Colonic mucosa (tissue), 4 donors: Measurements from ENCODE around the gene TRABD2B. TPM values are rescaled to one million over a fixed set of nuclear protein-coding genes. Genes with fewer than 3 reads are reported as not detected.

Experiments used
- DNase-seq: peaks from one replicate; pipeline ENCODE4 v3.0.0-alpha.2; 2020
- H3K27ac ChIP-seq: fragments of 200-600 bp; one replicate; pipeline ENCODE4 v1.8.0; 2021
- H3K27me3 ChIP-seq: fragments of 200-600 bp; one replicate; pipeline ENCODE4 v1.8.0; 2021
- H3K36me3 ChIP-seq: fragments of 200-600 bp; one replicate; pipeline ENCODE4 v1.8.0; 2021
- H3K4me1 ChIP-seq: fragments of 200-600 bp; one replicate; pipeline ENCODE4 v1.8.0; 2021; ENCODE audit warnings: mild to moderate bottlenecking
- H3K4me3 ChIP-seq: fragments of 200-600 bp; one replicate; pipeline ENCODE4 v1.8.0; 2021
- H3K9ac ChIP-seq, 2 donors: one replicate each; pipeline ENCODE4 v1.7.0; 2013; ENCODE audit warnings: control low read depth in 2 of 2, low read depth in 2 of 2, low read length in 2 of 2
- H3K9me3 ChIP-seq: fragments of 200-600 bp; one replicate; pipeline ENCODE4 v1.8.0; 2021
- CTCF ChIP-seq: fragments of 200-600 bp; IDR thresholded peaks from one replicate; pipeline ENCODE4 v1.8.0; 2022; ENCODE audit warnings: antibody characterized with exemption, mild to moderate bottlenecking
- intact Hi-C: fragments of 100-400 bp; cut with DNase I; formaldehyde crosslinking; loops from one replicate; pipeline ENCODE4 v1.14.1; 2022
- total RNA-seq, 2 donors: library from RNA; stranded (reverse); fragmentation: NEBNext Ultra II Directional in 1 of 2; extraction: Animal tissue kit (Norgen Biotek cat#: 25700) in 1 of 2; gene quantifications; one replicate each; pipeline ENCODE4 v1.2.1, GENCODE V29; 2021
- donor health status: healthy.
- donor health status: DM: no; HTN: no; CAD: no.
- donor health status: DM: no; HTN: no; CAD: no.

The TRABD2B gene
- total RNA-seq, 2 donors from 2014 or later = 0.42 to 0.77 TPM

- Histone ChIP-seq H3K27ac (no peak overlapping the region), H3K27me3 (peaks cover 9% of the 10 kb centered on the region), H3K36me3 (no peaks in the 10 kb centered on the region), H3K4me1 (no peaks in the 10 kb centered on the region), H3K9me3 (no peaks in the 10 kb centered on the region), H3K9ac (no peak overlapping the region), H3K4me3 (no peak overlapping the region)
- intact Hi-C loops = loop anchor here (5.0 to 10.0 kb wide), 2 partner anchors 185 to 518 kb away; partner anchors contain the start of gene PDZK1IP1
- TF ChIP-seq CTCF = no peak
- DNase-seq = no peak
Observed at GRCh38 chr1:47712596-47713299, 284.4 kb downstream of the TRABD2B start.

- H3K4me3 ChIP-seq = no peak overlapping the region
- intact Hi-C loops = loop anchor here (2.0 to 10.0 kb wide), 3 partner anchors 185 to 517 kb away; partner anchors contain the start of gene PDZK1IP1
- no peak for DNase-seq
- no peak overlapping the region for H3K9ac ChIP-seq
- H3K36me3 ChIP-seq = no peaks in the 10 kb centered on the region
- no peak for TF ChIP-seq CTCF
- H3K9me3 ChIP-seq = no peaks in the 10 kb centered on the region
- H3K27me3 ChIP-seq = peaks cover 9% of the 10 kb centered on the region
- H3K4me1 ChIP-seq = no peaks in the 10 kb centered on the region
- H3K27ac ChIP-seq = no peak overlapping the region
Observed at GRCh38 chr1:47711848-47712492, 285.2 kb downstream of the TRABD2B start.

- intact Hi-C loops = loop anchor here (2.0 to 10.0 kb wide), 3 partner anchors 184 to 517 kb away; partner anchors contain the start of gene PDZK1IP1
- H3K4me3 ChIP-seq = no peak overlapping the region
- TF ChIP-seq CTCF = no peak
- no peaks in the 10 kb centered on the region for H3K9me3 ChIP-seq
- DNase-seq = peak; percentile 19
- no peaks in the 10 kb centered on the region for H3K36me3 ChIP-seq
- no peak overlapping the region for H3K27ac ChIP-seq
- H3K27me3 ChIP-seq = peaks cover 9% of the 10 kb centered on the region
- H3K4me1 ChIP-seq = no peaks in the 10 kb centered on the region
- H3K9ac ChIP-seq = peak overlapping the region in 1 of 2 donors; percentile 5
Observed at GRCh38 chr1:47711184-47711847, 285.9 kb downstream of the TRABD2B start.

Other genes starting within 250 kb of the TRABD2B start
- gene SLC5A9, start 225.3 kb upstream of the TRABD2B start, total RNA-seq = 1 to 10 TPM; 1.4 to 3.2 TPM